GM12892 (cell line): ENCODE measurements around the gene TP53AIP1.

ENCODE experiments used
- DNase-seq: peaks from one replicate; pipeline ENCODE4 v3.0.0; 2011; ENCODE audit not compliant: insufficient read length
- FAIRE-seq: peaks from 2 replicates; lab custom pipeline; 2011; peaks lifted over from hg19 to GRCh38; lab: Jason Lieb, UNC
- POLR2A ChIP-seq: IDR thresholded peaks from 2 replicates; pipeline ENCODE4 v1.6.1; 2011; ENCODE audit warnings: low read depth, low read length, control low read depth
- POLR2AphosphoS5 ChIP-seq: IDR thresholded peaks from 2 replicates; pipeline ENCODE4 v1.6.1; 2011; ENCODE audit warnings: low read depth, low read length, control low read depth
- TAF1 ChIP-seq: IDR thresholded peaks from 2 replicates; pipeline ENCODE4 v1.6.1; 2011; ENCODE audit warnings: low read depth, mild to moderate bottlenecking, control low read depth, low read length, borderline replicate concordance

TP53AIP1 gene

GRCh38 chr11:128917144-128917724, 25.4 kb downstream of the TP53AIP1 start:
- FAIRE-seq: no peak
- TF ChIP-seq POLR2A (no peak), POLR2AphosphoS5 (no peak), TAF1 (no peak)
- no peak for DNase-seq

- DNase-seq (no peak), FAIRE-seq (no peak)
- TF ChIP-seq TAF1: no peak
- no peak for TF ChIP-seq POLR2AphosphoS5
- no peak for TF ChIP-seq POLR2A
These were observed 26.0 kb downstream of the TP53AIP1 start for GRCh38 chr11:128916681-128917080.

- FAIRE-seq: no peak
- DNase-seq: no peak
- no peak for TF ChIP-seq TAF1
- TF ChIP-seq POLR2AphosphoS5: no peak
- TF ChIP-seq POLR2A: no peak
These were observed 26.6 kb downstream of the TP53AIP1 start for GRCh38 chr11:128916037-128916572.

- FAIRE-seq (no peak), DNase-seq (no peak)
- TF ChIP-seq POLR2AphosphoS5: no peak
- TF ChIP-seq POLR2A: no peak
- TF ChIP-seq TAF1: no peak
These were observed 27.5 kb downstream of the TP53AIP1 start for GRCh38 chr11:128915149-128915521.

- no peak for DNase-seq
- FAIRE-seq: no peak
- TF ChIP-seq TAF1: no peak
- no peak for TF ChIP-seq POLR2AphosphoS5
- TF ChIP-seq POLR2A: no peak
These were observed 28.2 kb downstream of the TP53AIP1 start for GRCh38 chr11:128914216-128915148.

GRCh38 chr11:128913806-128914205, 28.9 kb downstream of the TP53AIP1 start:
- FAIRE-seq: no peak

GRCh38 chr11:128911701-128912100, 31.0 kb downstream of the TP53AIP1 start:
- TF ChIP-seq POLR2AphosphoS5: no peak
- TF ChIP-seq POLR2A: no peak
- no peak for TF ChIP-seq TAF1
- FAIRE-seq: no peak
- no peak for DNase-seq

More at GRCh38 chr11:128913806-128914205, 28.9 kb downstream of the TP53AIP1 start:
- DNase-seq: no peak
- TF ChIP-seq POLR2AphosphoS5 (no peak), TAF1 (no peak), POLR2A (no peak)

- TF ChIP-seq TAF1 (no peak), POLR2AphosphoS5 (no peak)
- no peak for FAIRE-seq
- no peak for DNase-seq
These were observed 31.4 kb downstream of the TP53AIP1 start for GRCh38 chr11:128911239-128911638.

GRCh38 chr11:128910576-128910975, 32.1 kb downstream of the TP53AIP1 start:
- DNase-seq (no peak), FAIRE-seq (no peak)
- no peak for TF ChIP-seq POLR2A
- no peak for TF ChIP-seq TAF1
- TF ChIP-seq POLR2AphosphoS5: no peak

- DNase-seq (no peak), FAIRE-seq (no peak)
- TF ChIP-seq POLR2A (no peak), TAF1 (no peak), POLR2AphosphoS5 (no peak)
These were observed 33.1 kb downstream of the TP53AIP1 start for GRCh38 chr11:128909438-128910125.

GRCh38 chr11:128908391-128909246, 34.1 kb downstream of the TP53AIP1 start:
- no peak for DNase-seq
- FAIRE-seq: no peak
- TF ChIP-seq TAF1 (no peak), POLR2AphosphoS5 (no peak), POLR2A (no peak)
